Stimulated activated CD8-positive, alpha-beta memory T cell treated with anti-CD3 and anti-CD28 coated beads, Interleukin-7, amount 100 ng/mL, for 48 hours (primary cell): ENCODE results near the gene ATMIN.

ENCODE experiments used
- DNase-seq, 2 donors: peaks; one replicate each; pipeline ENCODE4 v3.0.0-alpha.2; 2020; ENCODE audit warnings: low read depth in 1 of 2; ENCODE audit errors: extremely low read depth in 1 of 2

The ATMIN gene

DNA sequence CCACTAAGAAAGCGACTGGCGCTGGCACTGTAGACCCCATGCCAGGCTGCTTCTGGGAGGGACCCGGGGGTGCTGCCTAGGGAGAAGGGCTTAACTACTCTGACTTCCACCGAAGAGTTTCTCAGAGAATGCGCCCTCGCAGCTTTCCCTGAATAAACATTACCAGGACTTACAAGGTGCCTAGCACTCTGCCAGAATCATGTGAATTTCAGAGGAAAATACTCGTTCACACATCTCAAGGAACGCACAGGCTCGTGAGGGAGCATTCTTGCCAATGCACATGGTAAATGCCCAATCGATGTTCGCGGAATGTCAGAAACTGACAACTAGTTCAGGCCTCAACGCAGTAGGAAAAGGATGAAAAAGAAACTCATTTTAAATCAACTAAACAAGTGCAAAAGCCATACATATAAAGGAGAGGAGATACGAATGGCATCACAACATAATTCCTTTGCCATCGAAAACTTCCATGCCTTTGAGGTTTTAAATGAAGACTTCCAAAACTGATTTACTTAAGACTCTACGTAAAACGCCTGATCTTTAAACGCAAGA lies 30.0 kb upstream of the ATMIN start:
- DNase-seq = no peak

DNA sequence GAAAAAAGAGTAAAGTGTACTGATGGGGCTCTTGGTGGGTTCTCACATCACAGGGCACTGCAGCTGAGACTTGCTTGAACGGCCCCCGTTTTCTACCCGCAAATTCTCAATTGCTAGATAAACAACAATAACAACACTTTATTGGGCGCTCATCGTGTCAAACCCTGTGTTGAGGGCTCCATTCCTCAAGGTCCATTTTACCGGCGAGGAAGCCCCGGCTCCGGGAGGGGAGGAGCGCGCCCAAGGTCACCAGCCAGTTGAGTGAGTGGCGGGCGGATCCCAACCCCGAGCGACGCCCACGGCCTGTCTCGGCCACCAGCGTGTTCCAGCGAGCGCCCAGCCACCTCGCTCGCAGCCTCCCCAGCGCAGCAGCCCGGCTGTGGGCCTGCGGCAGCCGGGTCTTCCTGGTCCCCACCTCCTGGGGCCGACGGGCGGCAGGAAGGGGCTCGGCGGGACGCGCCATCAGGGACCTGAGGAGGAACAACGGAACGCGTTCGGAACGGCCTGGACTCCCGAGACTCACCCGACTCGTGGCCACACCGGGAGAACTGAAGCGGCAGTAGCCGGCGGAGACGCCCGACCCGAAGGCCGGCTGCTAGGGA lies 29.3 kb upstream of the ATMIN start:
- peak; percentile 59 to 62 for DNase-seq

DNA sequence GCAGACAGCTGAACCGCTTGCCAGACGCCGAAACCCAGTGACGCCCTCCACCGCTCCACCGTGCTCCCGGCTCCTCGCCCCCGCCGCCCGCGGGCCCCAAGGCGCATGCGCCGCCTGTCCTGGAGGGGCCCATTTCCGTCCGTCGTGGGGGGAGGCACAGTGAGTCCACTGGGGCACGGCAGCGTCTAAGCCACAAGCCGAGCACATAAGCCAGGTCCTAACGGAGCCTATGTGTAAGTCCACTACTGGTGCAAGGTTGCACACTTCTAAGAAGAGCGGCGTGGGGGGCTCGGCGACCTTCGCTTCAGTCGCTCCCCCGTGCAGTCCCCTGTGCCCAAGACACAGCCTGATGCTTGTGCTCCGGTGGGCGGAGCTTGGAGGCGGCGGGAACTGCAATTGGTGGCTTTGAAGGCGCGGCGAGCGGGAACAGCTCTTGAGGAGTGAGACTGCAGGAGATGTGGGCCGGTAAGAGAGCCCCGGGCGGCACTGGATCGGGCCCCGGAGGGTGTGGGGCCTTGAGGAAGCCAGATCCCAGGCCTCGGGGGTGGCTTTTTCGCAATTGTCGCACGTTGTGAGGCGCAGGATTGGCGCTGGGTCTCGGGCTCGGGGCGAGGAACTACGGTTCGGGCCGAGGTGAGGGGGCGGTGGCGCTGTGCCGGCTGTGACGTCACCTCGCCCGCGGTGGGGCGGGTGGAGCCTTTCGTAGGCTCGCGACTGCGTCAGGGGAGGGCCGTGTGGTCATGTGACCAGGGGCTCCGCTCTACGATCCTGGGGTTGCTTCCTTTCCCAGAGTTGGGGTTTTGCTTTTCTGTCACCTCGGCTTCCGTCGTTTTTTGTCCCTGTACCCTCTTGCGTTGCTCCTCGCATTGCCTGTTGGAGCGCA lies 28.6 kb upstream of the ATMIN start, which contains the start of the genes CENPN and CMC2:
Gene CENPN (plus strand): TSS at position 402 of the 883 bp plus-strand sequence. CDS start 4,726 bp downstream, outside the sequence.
Gene CMC2 (minus strand): TSS at position 73 of the 883 bp plus-strand sequence. CDS start 9,491 bp downstream, outside the sequence.
- peak; percentile 88 to 94 for DNase-seq

DNA sequence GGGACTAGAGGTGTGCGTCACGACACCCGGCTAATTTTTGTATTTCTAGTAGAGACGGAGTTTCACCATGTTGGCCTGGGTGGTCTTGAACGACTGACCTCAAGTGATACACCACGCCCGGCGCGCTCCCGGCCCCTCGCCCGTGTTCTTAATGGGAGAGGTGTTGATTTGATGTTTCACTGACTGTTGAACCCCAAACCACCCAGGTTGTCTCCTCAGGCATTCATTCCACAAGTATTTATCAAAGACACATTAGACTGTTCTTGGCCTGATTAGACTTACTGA lies 27.2 kb upstream of the ATMIN start:
- DNase-seq = no peak

DNA sequence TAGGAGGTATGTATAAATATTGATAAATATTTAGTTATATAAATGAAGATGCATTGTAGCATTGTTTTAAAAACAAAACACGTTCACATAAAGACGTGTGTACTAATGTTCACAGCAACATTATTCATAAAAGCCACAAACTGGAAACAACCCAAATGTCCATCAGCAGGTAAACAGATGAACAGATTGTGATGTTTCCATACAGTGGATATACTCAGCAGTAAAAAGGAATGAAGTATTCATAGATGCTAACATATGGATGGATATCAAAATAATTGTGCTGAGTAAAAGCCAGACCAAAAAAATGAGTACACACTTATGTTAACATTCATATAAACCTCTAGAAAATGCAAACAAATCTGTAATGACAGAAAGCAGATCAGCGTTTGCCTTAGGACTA lies 22.7 kb upstream of the ATMIN start:
- DNase-seq = no peak

DNA sequence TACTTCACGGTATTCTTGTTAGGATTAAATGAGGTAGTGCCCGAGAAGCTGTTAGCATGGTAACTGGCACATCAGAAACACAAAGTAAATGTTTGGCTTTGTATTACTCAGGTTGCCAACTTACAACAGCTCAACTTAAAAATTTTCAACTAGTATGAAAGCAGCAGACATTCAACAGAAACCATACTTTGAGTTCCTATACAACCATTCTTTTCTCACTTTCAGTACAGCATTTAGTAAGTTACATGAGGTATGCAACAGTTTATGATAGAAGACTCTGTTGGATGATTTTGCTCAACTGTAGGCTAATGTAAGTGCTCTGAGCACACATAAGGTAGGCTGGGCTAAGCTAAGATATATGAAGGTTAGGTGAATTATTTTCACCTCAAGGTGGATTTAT lies 21.0 kb upstream of the ATMIN start:
- no peak for DNase-seq

DNA sequence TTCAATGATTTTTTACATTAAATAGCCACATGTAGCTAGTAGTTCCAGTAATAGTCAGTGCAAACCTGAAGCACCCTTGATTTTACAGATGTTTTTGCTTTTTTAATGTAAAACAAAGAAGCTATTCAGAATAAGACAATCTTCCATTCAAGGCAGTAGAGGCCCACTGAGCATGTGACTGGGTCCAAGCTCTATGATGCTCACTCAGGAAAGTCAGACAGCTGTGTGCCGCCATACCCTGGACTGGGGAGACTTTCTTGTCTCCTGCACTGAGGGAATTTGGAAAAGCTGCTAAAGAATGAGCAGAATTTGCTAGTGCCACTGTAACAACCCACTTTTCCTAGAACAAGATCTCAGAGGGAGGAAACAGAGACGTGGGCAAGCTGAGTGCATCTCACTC lies 17.1 kb upstream of the ATMIN start:
- no peak for DNase-seq

DNA sequence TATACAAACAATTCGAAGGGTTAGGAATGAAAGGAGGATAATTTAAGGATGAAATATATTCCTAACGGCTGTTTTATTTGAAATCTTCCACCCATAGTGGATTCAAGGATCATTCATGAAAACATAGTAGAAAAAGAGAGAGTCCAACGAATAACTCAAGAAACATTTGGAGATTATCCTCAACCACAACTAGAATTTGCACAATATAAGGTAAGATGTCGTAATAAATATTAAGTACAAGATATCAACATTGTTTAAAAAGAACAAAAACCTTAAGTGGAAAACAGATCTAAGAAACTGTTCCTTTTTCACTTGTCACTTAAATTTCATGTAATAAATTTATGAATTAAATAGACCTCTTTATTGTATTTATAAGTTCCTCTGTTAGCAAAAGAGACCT lies 9.2 kb upstream of the ATMIN start:
- no peak for DNase-seq

DNA sequence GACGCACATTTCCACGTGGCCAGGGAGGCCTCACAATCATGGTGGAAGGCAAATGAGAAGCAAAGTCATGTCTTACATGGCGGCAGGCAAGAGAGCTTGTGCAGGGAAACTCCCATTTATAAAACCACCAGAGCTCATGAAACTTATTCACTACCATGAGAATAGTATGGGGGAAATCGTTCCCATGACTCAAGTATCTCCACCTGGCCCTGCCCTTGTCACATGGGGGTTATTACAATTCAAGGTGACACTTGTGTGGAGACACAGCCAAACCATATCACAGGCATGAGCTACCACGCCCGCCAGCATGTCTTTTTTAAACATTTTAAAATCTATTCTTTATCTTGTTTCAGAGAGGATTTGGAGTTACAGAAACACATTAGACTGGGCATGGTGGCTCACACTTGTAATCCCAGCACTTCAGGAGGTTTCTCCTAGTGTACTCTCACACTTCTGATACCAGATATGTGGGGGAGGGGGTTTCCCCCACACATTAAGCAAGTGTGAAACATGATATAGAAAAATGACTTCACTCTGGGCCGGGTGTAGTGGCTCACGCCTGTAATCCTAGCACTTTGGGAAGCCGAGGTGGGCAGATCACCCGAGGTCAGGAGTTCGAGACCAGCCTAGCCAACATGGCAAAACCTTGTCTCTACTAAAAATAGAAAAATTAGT lies 5.6 kb upstream of the ATMIN start:
- no peak for DNase-seq

DNA sequence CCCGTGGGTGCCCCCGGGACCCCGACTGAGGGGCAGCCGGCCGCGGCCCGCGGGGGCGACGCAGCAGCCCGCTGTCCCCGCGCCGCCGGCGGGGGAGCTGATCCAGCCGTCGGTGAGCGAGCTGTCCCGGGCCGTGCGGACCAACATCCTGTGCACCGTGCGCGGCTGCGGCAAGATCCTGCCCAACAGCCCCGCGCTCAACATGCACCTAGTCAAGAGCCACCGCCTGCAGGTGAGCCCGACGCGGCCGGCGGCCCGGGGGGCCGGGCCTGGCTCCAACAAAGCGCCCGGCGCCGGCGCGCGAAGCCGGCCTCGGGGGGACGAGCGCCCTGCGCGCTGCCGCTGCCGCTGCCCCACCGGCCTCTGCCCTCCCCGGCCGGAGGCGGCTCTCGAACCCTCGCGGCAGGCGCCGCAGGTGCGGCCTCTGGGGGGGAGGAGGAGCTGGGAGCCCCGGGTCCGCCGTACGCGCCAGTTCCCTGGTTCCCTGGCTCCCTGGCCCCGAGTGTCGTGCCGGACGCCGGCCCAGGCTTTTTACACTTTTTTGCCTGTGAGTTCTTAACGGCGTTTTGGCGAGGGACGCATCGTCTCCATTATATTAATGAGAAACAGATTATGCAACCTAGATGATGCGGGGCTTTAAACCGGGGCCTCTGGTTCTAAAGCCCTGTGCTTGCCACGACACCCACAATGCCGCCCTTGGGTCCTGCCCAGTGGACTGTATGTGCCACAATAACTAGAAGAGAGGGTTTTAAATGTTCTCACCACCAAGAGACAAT lies 521 bp downstream of the ATMIN start:
- peak in 1 of 2 donors; percentile 11 for DNase-seq

DNA sequence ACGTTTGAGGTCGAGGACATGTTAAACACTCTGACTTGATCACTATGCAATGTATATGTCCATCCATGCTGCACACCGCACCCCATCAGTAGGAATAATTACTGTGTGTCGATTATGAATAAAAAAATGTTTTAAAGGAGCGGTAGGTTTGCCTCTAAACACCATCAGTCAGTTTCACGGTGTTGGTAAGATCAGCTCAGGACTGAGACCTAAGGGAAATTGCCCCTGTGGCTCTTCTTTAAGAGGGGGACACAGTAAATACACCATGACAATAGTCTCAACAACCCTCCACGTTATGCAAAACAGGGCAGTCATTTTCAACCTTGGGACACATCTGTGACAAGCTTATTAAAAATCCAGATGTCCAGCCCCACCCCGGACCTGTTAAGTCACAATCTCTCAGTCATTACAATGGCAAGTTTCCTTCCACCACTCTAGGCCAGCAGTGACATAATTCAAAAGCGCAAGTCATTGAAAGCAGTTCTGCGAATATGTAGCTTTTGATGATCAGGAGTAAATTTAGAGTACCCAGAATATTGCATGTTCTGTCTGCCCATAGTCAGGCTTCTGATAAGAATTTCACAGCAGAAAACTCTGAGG lies 1.2 kb downstream of the ATMIN start:
- no peak for DNase-seq

DNA sequence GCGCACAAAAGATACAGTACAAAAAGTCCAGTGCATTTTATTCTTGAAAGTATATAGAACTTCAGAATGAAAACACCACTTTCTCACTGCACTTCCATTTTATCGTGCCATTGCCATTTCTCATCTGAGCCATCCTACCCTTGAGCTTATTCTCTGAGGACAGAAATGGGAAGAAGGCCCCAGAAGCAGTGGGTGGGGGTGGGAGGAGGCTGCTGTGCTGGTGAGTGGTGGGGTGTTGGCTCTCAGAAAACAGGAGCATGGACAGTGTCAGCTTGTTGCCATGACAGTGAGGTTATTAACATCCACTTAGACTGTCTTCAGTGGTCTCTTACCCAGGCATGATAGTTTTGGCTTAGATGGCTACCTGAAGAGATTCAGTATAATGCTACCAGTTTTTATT lies 4.5 kb downstream of the ATMIN start:
- DNase-seq = no peak

DNA sequence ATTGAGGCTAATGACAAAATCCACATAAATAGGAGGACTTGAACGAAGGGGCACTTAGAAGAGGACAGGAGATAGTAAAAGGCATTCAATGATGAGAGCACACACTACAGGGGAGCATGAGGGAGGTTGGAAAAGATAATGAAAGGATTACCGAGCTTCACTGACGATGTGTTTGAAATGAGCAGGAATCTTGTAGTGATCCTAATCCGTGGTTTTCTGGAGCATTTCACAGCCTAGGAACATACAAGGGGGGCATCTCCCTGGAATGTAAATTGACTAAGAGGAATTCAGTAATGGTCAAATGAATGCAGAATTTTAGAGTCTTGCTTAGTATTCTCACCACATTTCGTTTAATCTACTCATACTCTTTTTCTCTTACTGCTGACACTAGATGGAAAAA lies 5.2 kb downstream of the ATMIN start:
- no peak for DNase-seq

DNA sequence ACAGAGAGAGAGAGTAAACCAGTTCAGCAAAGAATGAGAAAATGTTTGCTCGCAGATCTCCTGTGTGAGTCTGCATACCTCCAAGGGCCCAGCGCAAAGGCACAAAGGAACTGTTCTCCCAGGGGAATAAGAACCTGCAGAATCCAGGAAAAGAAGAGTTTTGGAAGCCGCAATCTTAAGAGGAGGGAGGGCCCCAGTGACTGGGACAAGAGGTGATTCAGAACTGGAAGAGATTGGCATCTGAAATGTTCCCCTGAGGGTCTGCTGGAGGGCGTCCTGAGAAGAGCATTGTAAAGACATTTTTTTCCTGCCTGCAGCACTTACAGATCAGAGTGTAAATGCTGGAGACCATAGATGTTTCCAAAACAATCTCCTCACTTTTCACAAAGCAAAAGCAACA lies 6.1 kb downstream of the ATMIN start:
- DNase-seq = no peak

DNA sequence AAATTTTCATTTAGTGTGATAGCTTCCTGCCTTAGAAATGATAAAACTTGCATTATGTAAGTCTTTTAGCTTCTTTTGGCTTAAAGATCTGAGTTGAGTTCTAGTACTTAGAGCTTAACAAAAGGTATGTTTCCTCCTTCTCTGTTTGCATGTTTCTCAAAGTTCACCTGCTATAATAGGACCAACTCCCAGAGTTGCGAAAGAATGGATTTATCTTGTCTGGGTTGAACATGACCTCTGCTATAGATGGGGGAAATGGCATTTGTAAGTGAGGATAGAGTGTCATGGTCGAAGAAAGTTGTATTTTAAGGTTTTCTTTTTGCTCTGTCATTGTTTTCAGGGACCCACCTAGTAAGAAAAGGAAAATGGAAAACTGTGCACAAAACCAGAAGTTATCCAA lies 7.2 kb downstream of the ATMIN start:
- DNase-seq = no peak

DNA sequence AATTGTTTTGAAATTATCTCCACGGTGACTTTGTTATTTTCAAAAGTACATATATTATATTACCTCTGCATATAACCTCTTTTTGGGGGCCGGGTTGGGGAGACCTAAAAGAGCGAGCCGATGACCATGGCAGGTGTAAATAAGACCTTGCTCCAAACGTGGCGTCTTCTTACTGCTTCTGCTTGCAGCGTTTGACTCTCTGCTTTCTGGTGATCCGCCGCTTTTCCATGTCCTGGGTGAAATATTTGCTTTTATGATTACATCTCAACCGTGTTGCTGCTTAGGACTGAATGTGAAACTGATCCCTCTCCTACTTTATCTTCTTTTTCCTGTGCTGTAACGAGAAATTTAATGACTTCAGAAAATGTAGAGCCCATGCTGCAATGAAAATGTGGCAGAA lies 18.1 kb downstream of the ATMIN start:
- DNase-seq = no peak

DNA sequence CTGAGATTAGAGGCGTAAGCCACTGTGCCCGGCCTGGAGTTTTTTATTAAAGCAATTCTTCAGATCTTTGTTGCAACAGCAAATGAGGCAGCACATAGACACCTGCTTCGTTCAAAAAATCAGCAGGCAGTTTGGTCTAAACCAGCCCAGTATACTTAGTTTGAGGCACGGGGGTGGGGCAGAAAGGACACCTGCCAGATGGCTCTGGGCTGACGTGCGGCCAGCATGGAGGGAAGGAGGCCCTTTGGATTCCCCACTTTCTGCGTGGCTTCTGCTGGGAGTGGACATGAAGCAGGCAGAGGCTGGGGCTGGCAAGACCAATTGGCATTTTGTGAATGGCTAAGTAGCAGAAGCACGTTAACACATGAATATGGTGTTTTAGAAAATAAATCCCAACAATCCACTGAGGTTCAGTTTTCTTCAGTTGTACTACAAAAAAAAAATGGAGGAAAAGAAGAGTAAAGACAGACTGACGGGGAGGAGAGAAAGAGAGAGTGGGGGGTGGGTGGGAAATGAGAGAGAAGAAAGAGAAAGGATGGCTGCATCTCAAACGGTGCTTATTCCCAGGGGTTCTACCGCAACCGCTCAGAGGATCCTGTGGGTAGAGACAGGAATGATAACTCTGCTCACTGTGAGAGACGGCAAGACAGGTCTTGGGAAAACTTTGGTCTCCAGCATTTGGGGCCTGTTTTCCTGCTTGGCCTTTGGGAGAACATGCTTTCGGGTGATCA lies 25.1 kb downstream of the ATMIN start:
- DNase-seq = no peak

DNA sequence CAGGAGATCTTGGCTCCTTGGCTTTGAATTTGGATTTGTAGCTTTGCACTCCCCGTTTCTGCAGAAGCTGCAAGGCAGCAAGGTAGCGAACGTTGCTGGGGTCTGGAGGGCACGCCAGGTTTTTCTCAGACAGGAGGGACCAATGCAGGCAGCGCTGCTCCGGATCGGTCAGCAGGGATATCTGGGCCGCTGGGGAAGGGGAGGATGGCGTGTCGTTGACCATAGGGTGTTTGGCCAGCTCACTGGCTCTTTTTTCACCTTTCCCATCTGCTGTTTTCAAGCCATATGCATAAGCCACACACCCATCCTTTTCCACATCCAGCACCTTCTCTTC lies 25.6 kb downstream of the ATMIN start:
- no peak for DNase-seq

DNA sequence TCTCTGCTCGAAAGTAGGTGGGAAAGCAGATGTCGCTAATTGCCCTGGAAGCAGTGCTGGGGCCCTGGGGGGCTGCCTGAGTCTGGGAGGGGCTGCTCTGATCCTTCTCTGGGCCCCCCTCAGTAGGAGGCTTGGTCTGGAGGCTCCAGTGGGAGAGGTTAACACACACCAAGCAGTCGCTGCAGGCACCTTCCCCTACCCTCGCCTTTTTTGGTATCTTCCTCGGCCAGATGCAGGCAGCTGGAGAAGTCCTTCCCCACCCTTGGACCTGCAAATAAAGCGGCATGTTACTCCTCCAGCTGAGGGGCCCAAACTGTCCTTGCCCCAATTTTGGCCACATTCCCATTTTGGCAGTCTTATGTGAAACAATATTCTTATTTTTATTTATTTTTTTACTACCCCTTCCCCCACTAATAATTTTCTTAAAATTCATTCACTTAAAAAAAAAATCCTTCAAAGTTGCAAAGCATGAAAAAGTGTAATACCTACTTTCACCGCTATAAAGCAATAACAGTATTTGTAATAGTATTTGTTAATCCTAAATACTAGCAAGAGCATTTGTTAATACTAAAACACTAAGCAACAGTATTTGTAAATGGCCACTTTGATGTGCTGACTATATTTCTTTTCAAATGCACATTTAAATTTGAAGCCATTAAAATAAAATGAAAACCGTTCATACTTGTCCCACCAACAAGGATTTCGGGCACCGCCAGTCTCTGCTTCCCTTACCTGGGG lies 26.4 kb downstream of the ATMIN start:
- DNase-seq = no peak
